ENCODE results near the gene PDCD2L.
"Not testable (repeated sequence)": the region's sequence is repeated elsewhere in the genome, so short reads cannot be mapped to it uniquely, and the experiment has no call there.

PDCD2L gene

GRCh38 chr19:34399886-34400285 lies 4.3 kb upstream of the PDCD2L start:
- Histone ChIP-seq H3K36me3 (ENCODE audit: insufficient read depth, low read length) (peaks cover 62% of the 10 kb centered on the region), H4K20me1 (ENCODE audit: insufficient read depth, low read length) (no peaks in the 10 kb centered on the region), H3K9ac (ENCODE audit: low read length) (no peak overlapping the region), H2AFZ (ENCODE audit: low read length) (no peak overlapping the region), H3K4me3 (ENCODE audit: low read depth, low read length, poor library complexity, severe bottlenecking) (no peak overlapping the region), H3K4me2 (ENCODE audit: low read length) (no peak overlapping the region), H3K27ac (ENCODE audit: low read depth, low read length, poor library complexity, severe bottlenecking) (no peak overlapping the region), H3K9me3 (ENCODE audit: low read length) (no peaks in the 10 kb centered on the region), H3K4me1 (ENCODE audit: insufficient read depth, low read length, severe bottlenecking) (no peaks in the 10 kb centered on the region), H3K79me2 (ENCODE audit: insufficient read depth, low read length) (peaks cover 2% of the 10 kb centered on the region; the same call in 1 of the 2 replicates), H3F3A (ENCODE audit: insufficient read depth, low read length) (no peaks in the 10 kb centered on the region), H3K27me3 (ENCODE audit: insufficient read depth, low read length) (no peaks in the 10 kb centered on the region), H3K9me2 (ENCODE audit: low read depth, low read length) (no peaks in the 10 kb centered on the region)
- TF ChIP-seq CTCF (IDR thresholded peaks at IDR 0.05; ENCODE audit: low read length): no peak
- no peak for TF ChIP-seq EZH2 (IDR thresholded peaks at IDR 0.05; ENCODE audit: borderline replicate concordance, low read length)

DNA sequence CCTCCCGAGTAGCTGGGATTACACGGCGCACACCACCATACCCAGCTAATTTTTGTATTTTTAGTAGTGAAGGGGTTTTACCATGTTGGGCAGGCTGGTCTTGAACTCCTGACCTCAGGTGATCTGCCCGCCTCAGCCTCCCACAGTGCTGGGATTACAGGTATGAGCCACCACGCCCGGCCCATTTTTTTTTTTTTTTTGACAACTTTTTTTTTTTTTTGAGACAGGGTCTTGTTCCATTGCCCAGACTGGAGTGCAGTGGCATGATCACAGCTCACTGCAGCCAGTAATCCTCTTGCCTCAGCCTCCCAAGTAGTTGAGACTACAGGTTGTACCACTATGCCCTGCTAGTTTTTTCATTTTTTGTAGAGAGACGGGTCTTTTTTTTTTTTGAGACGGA lies 3.4 kb upstream of the PDCD2L start:
- peaks cover 11% of the 10 kb centered on the region for H3K79me2 ChIP-seq (ENCODE audit: insufficient read depth, low read length)
- H3K4me3 ChIP-seq (ENCODE audit: low read depth, low read length, poor library complexity, severe bottlenecking); H3K9me2 ChIP-seq (ENCODE audit: low read depth, low read length); H4K20me1 ChIP-seq (ENCODE audit: insufficient read depth, low read length); H3K9me3 ChIP-seq (ENCODE audit: low read length); H3K4me1 ChIP-seq (ENCODE audit: insufficient read depth, low read length, severe bottlenecking); H3K27ac ChIP-seq (ENCODE audit: low read depth, low read length, poor library complexity, severe bottlenecking); H2AFZ ChIP-seq (ENCODE audit: low read length); H3K4me2 ChIP-seq (ENCODE audit: low read length); H3K27me3 ChIP-seq (ENCODE audit: insufficient read depth, low read length); H3K9ac ChIP-seq (ENCODE audit: low read length); H3F3A ChIP-seq (ENCODE audit: insufficient read depth, low read length): not testable (repeated sequence)
- peaks cover 58% of the 10 kb centered on the region for H3K36me3 ChIP-seq (ENCODE audit: insufficient read depth, low read length)

- Histone ChIP-seq H3K27me3 (ENCODE audit: insufficient read depth, low read length) (no peaks in the 10 kb centered on the region), H3K9me3 (ENCODE audit: low read length) (no peaks in the 10 kb centered on the region), H4K20me1 (ENCODE audit: insufficient read depth, low read length) (no peaks in the 10 kb centered on the region), H3K4me2 (ENCODE audit: low read length) (no peak overlapping the region), H3K9ac (ENCODE audit: low read length) (no peak overlapping the region), H2AFZ (ENCODE audit: low read length) (no peak overlapping the region), H3K4me3 (ENCODE audit: low read depth, low read length, poor library complexity, severe bottlenecking) (no peak overlapping the region), H3K4me1 (ENCODE audit: insufficient read depth, low read length, severe bottlenecking) (peaks cover 11% of the 10 kb centered on the region), H3K79me2 (ENCODE audit: insufficient read depth, low read length) (peaks cover 15% of the 10 kb centered on the region), H3K9me2 (ENCODE audit: low read depth, low read length) (no peaks in the 10 kb centered on the region), H3K27ac (ENCODE audit: low read depth, low read length, poor library complexity, severe bottlenecking) (no peak overlapping the region), H3F3A (ENCODE audit: insufficient read depth, low read length) (no peaks in the 10 kb centered on the region), H3K36me3 (ENCODE audit: insufficient read depth, low read length) (peaks cover 48% of the 10 kb centered on the region)
- TF ChIP-seq CTCF (IDR thresholded peaks at IDR 0.05; ENCODE audit: low read length) (no peak), EZH2 (IDR thresholded peaks at IDR 0.05; ENCODE audit: borderline replicate concordance, low read length) (no peak)
These were observed 2.1 kb upstream of the PDCD2L start for GRCh38 chr19:34402074-34402600.

DNA sequence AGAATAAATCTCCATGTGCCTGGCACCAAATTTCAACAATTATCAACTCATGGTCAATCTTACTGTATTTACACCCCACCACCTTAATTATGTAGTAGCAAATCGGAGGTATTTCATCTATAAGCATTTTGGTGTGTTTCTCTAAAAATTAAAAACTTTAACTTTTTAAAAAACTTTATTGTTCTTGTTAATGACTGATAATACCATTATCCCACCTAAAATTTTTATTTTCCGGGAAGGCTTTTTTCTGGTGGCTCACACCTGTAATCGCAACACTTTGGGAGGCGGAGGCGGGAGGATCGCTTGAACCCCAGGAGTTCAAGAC lies 453 bp upstream of the PDCD2L start:
- peak overlapping the region; percentile 91; the same call in 1 of the 2 replicates for H3K9ac ChIP-seq (ENCODE audit: low read length)
- H3K4me3 ChIP-seq (ENCODE audit: low read depth, low read length, poor library complexity, severe bottlenecking): peak overlapping the region; percentile 93
- peaks cover 20% of the 10 kb centered on the region for H3K4me1 ChIP-seq (ENCODE audit: insufficient read depth, low read length, severe bottlenecking)
- no peaks in the 10 kb centered on the region for H3F3A ChIP-seq (ENCODE audit: insufficient read depth, low read length)
- TF ChIP-seq CTCF (IDR thresholded peaks at IDR 0.05; ENCODE audit: low read length): no peak
- no peak for TF ChIP-seq EZH2 (IDR thresholded peaks at IDR 0.05; ENCODE audit: borderline replicate concordance, low read length)
- peaks cover 46% of the 10 kb centered on the region for H3K36me3 ChIP-seq (ENCODE audit: insufficient read depth, low read length)
- H2AFZ ChIP-seq (ENCODE audit: low read length): no peak overlapping the region
- no peaks in the 10 kb centered on the region for H3K9me3 ChIP-seq (ENCODE audit: low read length)
- peak overlapping the region; percentile 63 for H3K27ac ChIP-seq (ENCODE audit: low read depth, low read length, poor library complexity, severe bottlenecking)
- no peaks in the 10 kb centered on the region for H3K27me3 ChIP-seq (ENCODE audit: insufficient read depth, low read length)
- no peaks in the 10 kb centered on the region for H4K20me1 ChIP-seq (ENCODE audit: insufficient read depth, low read length)
- H3K9me2 ChIP-seq (ENCODE audit: low read depth, low read length): no peaks in the 10 kb centered on the region
- peak overlapping the region; percentile 80 for H3K4me2 ChIP-seq (ENCODE audit: low read length)
- H3K79me2 ChIP-seq (ENCODE audit: insufficient read depth, low read length): peaks cover 22% of the 10 kb centered on the region
